Activated naive CD4-positive, alpha-beta T cell treated with anti-CD3 and anti-CD28 coated beads, Interleukin-2, amount 50 U/mL, for 24 hours (primary cell): ENCODE results near the gene DNASE2.

Experiments used
- H3K27ac Mint-ChIP-seq: one replicate; pipeline ENCODE4 v1.8.0; 2021; ENCODE audit warnings: mild to moderate bottlenecking, mixed read lengths
- H3K27me3 Mint-ChIP-seq: one replicate; pipeline ENCODE4 v1.8.0; 2021; ENCODE audit warnings: mixed read lengths
- H3K36me3 Mint-ChIP-seq: one replicate; pipeline ENCODE4 v1.8.0; 2021; ENCODE audit warnings: mixed read lengths
- H3K4me1 Mint-ChIP-seq: one replicate; pipeline ENCODE4 v1.8.0; 2021; ENCODE audit warnings: mixed read lengths
- H3K4me3 Mint-ChIP-seq: one replicate; pipeline ENCODE4 v1.8.0; 2021; ENCODE audit warnings: mild to moderate bottlenecking, mixed read lengths
- H3K9me3 Mint-ChIP-seq: one replicate; pipeline ENCODE4 v1.8.0; 2021; ENCODE audit warnings: mixed read lengths

DNASE2 gene

DNA sequence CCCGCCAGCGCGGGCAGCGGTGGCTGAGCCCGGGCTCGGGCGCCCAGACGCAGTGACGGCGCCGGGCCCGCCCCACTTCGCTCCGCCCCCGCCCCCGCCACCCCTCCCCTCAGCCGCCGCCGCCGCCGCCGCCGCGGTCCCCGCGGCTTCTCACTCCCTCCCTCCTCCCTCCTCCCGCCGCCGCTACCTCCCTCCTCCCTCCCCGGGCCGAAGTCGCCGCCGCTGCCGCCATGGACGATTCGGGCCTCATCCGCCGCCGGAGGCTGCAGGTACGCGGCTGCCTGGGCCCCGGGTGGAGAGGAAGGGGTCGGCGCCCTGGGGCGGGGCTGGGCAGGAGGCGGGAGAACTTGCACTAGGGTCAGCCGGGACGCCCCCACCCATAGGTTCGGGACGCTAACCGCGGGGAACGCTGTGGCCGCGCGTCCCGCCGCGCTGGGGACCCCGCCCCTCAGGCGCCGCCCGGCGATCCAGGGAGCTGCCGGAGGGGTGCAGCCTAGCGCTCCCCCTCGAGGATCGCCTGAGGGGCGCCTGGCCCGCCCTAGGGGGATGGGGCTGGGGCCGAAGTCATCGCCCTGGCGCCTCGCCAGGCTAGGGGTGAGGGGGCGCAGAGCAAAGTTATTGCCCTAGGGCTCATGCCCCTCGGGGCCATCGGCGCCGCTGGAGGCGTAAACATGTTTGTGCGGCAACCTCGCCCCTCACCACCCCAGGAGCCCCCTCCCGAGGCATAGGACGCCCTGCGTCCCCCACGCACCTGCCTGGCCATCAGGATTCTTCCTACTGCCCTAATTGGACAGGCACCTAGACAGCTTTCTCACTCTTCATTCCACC lies 47.3 kb downstream of the DNASE2 start:
- H3K27me3 Mint-ChIP-seq: peaks cover 62% of the 10 kb centered on the region
- H3K4me1 Mint-ChIP-seq: peaks cover 36% of the 10 kb centered on the region
- peak overlapping the region; percentile 44 for H3K4me3 Mint-ChIP-seq
- no peaks in the 10 kb centered on the region for H3K9me3 Mint-ChIP-seq
- peaks cover 2% of the 10 kb centered on the region for H3K36me3 Mint-ChIP-seq
- peak overlapping the region; percentile 43 for H3K27ac Mint-ChIP-seq

DNA sequence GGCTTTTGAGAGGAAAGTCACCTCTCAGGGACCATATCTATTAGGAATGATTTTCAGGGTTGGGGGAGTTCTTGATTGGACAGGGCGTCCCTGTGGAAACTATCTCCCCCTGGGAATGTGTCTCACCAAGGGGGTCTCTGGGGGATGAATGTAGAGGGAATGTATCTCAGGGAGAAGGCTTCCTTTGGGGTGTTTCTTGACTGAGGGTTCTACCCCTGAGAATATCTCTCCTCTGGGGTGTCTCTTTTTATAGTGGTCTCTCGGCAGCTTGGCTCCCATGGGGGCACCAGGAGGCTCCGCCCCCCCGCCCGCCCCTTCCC lies 47.9 kb downstream of the DNASE2 start:
- H3K4me1 Mint-ChIP-seq: peaks cover 35% of the 10 kb centered on the region
- H3K27me3 Mint-ChIP-seq: peaks cover 65% of the 10 kb centered on the region
- no peaks in the 10 kb centered on the region for H3K9me3 Mint-ChIP-seq
- H3K27ac Mint-ChIP-seq: peak overlapping the region; percentile 62
- peaks cover 2% of the 10 kb centered on the region for H3K36me3 Mint-ChIP-seq
- peak overlapping the region; percentile 67 for H3K4me3 Mint-ChIP-seq

DNA sequence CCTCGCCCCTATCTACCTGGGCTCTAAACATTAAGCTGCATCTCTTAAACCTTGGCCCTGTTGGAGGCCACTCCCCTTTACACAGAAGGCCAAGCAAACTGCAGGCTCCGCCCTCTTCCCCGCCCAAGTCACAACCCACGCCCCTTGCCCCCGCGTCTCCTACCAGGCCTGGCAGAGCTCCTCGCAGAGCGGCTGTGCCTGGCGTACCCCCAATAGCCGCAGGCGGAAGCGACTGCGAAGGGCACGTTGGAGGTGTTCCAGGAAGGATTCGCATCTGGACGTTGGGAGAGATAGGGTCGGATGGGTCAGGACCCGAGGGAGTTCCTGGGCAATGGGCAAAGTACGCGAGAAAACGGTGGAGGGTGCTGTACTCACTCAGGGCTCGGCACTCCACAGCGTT lies 52.8 kb downstream of the DNASE2 start:
- H3K4me3 Mint-ChIP-seq: no peak overlapping the region
- H3K27ac Mint-ChIP-seq: no peak overlapping the region
- peaks cover 56% of the 10 kb centered on the region for H3K27me3 Mint-ChIP-seq
- H3K36me3 Mint-ChIP-seq: peaks cover 2% of the 10 kb centered on the region
- peaks cover 22% of the 10 kb centered on the region for H3K4me1 Mint-ChIP-seq
- no peaks in the 10 kb centered on the region for H3K9me3 Mint-ChIP-seq

DNA sequence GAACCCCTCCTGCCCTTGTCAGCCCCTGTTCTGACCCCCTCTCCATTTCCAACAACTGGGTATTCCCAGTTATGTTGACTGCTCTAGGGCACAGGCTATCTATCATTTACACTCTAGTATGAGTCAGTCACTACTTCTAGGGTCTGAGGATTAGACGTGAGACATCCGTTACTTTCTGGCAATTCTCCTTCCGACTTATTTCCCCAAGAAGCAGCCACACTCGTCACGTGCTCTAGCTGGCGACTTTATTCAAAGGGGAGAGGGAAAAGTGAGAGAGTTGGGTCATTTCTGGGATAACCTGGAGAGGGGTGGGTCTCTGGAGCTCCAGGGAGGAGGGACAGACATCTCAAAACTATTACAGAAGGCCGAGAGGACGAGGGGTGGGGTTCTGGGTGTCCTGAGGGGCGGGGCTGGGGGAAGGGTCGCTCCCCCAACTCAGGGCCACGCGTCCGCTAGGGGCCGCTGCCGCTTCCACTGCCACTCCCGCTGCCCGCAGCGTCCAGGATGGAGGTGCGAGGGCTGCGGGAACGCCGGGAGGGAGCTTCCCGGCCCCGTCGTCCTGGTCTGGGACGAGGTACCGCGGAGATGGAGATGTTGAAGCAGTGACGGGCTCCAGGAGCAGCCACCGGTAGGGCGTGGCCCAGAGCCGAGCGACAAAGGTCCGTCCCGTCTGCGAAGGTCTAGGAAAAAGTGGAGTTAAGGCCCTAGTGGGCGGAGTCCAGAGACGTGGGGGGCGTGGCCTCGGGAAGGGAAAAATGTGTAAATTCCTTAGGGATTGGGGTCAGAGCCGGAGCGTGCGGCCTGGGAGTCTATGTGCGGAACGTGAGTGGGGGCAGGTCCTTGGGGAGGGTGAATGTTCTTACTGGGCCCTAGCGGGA lies 55.8 kb downstream of the DNASE2 start:
- H3K4me3 Mint-ChIP-seq: no peak overlapping the region
- H3K9me3 Mint-ChIP-seq: no peaks in the 10 kb centered on the region
- peaks cover 2% of the 10 kb centered on the region for H3K36me3 Mint-ChIP-seq
- peaks cover 8% of the 10 kb centered on the region for H3K4me1 Mint-ChIP-seq
- H3K27me3 Mint-ChIP-seq: peaks cover 33% of the 10 kb centered on the region
- no peak overlapping the region for H3K27ac Mint-ChIP-seq
